NCI-H146 (cell line): ENCODE data around the gene RPTOR.
A peak's percentile ranks its signal among the peaks of the same experiment; 100 is the strongest.
"Not testable (repeated sequence)": the region's sequence is repeated elsewhere in the genome, so short reads cannot be mapped to it uniquely, and the experiment has no call there.

Experiments used
- DNase-seq: peaks from one replicate; lab custom pipeline; 2025; lab: John Stamatoyannopoulos, UW

Gene RPTOR

DNA sequence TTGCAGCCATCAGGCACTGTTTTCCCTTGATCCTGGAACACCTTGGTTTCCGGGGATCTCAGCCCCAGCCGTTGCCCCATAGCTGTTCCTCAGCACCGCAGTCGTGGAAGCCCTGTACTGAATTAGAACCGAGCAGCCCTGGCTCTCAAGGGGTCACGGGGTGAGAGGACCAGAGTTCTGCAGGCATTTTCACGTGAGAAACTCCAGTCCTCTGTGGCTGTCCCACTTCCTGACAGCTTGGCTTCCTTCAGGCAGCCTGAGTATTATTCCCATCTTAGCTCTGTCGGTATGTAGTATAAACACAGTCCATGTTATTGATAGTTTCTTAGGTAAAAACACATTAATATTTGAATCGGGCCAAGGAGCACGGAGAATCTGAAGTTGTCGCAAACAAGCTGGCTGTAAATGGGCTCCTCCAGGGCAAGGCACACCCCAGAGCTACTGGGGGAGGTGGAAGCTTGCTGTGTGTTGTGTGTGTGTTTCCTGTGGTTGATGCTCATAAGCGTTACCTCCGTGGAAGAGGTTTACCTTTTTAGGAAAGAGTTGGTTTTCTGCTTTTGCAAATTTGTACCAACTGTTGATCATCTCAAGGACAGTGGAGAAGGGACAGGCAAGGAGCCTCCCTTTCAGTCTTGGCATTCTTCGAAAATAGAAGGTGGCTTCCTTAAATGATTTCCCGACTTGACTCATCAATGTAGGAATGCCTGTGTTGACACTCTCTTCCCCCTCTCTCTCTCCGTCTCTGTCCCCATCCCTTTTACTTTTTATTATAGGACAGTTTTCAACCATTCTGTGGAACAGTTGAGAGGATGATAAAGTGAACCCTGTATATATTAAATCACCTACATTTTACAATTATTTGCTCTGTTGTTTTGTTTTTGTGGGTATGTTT, 238.1 kb downstream of the RPTOR start:
- DNase-seq, result no peak

DNA sequence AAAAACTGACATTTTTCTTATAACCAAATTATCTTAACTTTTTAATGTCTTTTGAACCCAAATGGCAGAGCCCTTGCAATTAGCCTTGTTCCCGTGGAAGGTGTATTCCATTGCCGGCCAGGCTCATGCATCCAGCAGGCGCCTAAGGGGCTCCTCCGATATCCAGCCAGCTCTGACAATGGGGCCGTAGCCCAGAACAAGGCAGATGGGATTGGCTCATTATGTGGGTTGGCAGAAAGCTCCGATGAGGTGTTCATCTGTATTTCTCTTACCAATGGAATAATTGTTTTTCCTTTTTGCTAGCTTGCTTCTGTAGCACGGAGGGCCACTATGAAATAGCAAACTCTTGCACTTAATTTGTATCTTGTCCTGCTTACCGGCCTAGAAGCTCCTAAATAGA, 238.8 kb downstream of the RPTOR start:
- DNase-seq, result no peak

DNA sequence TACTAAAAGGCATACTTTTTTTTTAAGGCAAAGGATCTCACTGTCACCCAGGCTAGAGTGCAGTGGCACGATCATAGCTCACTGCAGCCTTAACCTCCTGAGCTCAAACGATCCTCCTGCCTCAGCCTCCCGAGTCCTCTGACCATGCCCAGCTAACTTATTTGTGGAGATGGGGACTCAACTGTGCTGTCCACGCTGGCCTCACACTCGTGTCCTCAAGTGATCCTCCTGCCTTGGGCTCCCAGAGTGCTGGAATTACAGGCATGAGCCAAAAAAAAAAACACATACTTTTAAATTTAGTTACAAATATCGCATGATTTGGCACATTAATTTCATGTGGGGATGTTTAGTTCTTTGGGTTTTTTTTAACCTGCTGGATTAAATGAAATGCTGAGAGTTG, 239.3 kb downstream of the RPTOR start:
- DNase-seq, result no peak

DNA sequence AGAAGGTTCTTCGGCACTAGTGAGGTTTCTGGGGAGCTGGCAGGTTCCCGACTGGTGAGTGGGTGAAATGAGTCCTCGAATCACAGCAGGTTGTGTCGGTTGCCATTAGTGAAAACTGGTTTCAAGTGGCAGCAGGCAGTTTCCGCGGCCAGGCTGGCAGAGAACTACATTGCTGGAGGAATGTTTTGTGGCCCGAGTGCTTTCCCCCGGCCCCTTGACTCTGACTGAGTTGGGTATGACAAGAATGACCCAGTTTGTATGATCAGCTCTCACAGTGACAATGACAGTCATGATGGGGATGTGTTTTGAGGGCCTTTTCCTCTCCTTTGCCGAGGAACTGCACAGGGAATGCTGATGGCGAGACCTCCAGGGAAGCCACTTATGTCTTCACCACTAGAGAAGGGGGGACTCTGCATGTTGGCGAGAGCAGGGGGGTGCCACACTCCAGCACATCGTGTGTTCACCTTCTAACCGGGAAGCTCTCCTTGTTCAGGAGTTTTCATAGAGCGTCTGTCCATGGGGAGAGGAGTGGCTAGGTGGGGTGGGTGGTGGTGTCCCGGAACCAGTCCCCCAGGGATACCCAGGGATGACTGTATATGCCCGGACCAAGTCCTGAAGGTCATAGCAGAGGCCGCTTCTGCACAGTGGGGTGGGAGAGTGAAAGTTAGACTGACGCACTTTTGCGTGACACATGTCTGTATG, 241.0 kb downstream of the RPTOR start:
- no peak for DNase-seq

DNA sequence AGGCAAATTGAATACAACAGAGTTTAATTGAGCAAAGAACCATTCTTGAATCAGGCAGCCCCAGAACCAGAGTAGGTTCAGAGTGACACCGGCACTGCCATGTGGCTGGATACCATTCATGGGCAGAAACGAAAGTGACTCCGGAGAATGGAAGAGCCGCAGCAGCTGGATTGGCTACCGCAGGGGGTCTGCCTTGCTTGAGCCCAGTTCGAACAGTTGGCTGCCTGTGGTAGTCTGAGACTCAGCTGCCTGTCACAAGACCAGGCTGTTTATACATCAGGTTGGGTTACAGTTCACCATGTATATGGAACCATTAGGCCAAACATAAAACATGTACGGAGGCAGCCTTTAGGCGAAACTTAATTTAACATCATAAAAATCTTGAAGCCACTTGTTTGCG, 241.8 kb downstream of the RPTOR start:
- peak; percentile 89 for DNase-seq

DNA sequence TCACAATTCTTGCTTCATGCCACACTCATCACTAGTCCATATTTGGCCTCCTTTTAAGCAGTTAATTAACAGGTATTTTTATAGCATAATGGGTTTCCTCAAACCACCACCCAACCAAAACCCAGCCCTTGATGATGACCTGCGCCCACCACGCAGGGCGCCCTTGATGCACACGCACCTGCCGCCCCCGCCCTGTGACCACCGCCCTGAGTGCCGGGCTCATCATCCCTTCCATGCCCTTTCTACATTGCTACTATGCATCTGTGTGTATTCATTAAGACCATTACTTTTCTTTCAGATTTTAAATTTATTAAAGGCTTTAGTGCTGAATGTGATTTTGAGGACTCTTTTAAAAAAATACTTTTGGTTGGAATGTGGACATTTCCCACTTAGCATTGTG, 242.2 kb downstream of the RPTOR start:
- DNase-seq, result peak; percentile 70

DNA sequence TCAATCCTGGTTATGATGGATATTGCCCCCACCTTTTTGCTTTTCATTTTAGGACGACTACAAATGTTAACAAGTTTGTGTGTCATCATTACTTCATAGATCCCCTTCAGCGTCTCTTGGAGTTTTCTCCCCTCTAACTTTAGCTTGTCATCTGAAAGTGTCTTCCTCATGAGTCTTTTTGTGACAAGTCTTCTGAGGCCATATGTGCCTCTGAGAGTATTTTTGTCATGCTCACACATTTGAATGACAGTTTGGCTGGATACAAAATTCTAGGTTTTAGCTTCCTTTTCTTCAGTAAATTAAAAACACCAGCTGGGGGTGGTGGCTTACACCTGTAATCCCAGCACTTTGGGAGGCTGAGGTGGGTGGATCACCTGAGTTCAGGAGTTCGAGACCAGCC, 243.2 kb downstream of the RPTOR start:
- no peak for DNase-seq

DNA sequence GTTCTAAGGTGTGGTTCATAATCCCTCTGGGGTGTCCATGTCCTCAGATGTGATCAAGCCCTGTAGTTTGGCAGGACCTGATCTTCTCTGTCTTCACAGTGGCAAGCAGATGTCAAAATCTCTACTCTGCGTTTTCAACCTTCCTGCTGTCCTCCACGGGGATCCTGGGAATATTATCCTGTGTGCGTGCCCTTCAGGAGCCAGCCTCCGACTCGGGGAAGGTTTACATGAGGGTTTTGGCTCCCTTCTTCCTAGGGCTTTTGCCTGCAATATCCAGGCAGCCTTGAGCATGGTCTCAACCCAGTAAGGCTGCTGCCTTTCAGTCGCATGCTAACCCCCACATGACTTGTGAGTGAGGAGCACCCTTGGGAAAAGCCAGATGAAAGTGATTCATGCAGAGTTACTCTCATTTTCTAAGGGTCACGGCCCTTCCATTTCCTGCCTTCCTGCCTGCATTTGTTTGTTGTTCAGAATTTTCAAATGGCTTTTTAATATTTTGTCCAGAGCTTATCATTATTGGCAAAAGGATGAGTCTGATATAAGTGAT, 244.8 kb downstream of the RPTOR start:
- no peak for DNase-seq

DNA sequence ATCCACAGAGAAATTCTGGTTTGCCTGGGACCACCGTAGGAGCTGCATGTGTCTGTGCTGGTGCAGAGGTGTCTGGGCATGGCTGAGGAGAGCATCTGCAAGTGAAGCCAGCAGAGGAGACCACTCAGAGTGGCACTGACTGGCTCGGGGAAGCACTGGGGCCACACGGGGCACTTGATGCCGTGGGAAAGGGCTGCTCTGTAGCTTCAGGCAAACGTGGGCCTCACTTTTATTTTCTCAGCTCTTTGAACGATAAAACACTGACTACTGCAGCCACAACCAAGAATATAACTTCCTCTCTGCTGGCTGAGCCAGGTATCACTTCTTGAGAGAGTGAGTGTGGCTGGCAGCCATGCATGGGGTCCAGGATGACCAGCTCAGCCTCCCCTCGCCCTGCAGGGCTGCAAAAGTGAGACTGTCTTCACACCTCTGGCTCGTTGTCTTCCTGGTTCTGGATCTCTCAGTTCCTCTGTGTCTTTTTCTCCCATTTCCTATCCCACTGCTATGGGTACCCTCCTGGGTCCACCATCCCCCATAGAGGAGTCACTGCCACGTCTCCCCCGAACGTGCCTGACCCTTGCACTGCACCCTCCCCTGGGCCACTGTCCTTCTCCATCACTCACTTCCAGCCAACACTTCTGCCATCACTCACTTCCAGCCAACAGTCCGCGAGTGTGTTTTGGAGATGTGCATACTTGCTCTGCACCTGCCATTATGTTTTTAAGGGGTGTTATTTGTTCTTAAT, 245.6 kb downstream of the RPTOR start:
- DNase-seq, result no peak

DNA sequence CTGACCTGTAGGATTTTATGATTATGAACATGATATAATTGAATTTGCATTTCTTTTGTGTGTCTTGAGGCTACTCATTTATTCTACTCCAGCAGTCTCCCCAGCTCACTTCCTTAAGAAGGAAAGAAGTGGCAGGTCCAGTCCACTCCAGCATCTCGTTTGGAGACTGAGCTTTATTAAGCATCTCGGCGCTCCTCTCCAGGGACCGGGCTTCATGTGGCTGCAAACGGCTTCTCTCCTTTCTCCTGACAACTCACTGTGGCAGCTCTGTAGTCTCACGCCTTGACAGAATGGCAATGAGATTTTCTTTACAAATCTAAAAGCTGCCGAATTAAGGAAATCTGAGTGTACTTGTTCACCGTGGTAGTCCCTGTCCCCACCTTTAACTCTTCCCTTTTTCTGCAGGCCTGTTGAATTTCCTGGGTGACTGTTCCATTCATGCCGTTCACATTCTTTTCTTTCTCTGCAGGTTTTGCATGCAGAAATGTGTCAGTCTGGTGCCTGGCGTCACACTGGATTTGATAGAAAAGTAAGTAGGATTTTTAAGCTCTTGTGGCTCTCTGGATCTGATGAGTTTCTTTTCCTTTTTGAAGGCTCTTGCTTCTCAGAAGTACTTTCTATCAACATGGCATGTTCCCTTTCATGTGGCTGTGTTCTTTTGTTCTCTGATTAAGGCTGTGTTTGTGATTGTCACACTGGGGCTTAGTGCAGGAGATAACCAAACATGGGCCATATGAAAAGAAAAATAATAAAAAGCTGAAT, 246.5 kb downstream of the RPTOR start:
- DNase-seq, result no peak

DNA sequence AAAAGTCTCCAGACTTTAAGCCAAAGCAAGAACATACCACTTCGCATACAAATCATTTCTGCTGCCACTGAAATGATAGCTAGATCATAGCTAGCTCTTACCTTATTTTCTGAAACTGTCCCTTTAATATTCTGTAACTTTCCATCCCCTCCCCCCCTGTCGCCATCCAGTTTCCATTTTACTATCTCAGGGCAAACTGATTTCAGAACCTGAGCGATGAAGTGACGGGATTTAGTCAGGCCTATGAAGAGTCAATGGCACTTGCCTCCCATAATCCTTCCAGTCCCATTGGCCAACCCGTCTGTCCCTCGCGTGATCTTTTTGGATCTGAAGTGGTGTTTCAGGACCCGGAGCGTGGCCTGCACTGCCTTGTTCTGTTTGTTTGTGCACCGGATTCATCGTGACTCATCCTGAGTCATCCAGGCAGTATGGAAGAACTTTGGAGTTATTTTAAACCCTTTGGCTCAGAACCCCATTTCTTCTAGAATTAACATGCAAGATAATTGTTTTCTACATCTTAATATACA, 247.2 kb downstream of the RPTOR start:
- DNase-seq, result no peak

DNA sequence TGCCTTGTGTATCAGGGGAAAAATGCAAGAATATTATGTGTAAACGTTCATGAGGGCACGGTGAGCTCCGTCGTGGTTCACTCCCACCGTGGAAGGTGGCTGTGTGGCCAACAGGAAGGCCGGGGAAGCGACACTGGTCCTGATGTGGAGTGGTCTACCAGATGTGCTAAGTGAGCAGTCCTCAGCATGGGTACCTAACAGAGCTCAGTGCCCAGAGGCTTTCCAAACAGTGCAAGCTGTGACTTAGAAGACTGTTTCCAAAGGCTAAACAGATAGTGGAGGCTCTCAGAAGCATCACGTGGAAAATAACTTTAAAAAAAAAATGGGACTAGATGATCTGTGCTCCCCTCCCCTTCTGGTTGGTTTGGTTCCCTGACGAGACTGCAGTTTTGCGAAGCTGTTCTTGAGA, 247.7 kb downstream of the RPTOR start:
- no peak for DNase-seq

DNA sequence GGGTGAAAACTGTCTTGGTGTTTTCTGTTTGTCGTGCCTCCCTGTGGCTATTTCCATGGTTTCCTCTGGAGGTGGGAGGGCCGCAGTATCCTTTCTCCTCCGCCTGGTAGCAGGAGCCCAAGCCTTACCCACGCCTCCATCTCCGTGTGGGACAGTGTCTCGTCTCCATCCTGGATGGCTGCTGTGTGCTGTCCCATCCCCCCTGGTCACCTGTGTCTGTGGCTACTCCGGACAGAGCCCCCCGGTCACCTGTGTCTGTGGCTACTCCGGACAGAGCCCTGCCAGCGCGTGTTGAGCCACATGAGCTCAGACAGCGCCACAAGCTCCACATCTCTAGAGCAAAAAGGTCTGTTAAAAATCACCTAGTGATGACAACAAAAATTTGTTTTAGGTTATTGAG, 248.8 kb downstream of the RPTOR start:
- DNase-seq, result no peak

DNA sequence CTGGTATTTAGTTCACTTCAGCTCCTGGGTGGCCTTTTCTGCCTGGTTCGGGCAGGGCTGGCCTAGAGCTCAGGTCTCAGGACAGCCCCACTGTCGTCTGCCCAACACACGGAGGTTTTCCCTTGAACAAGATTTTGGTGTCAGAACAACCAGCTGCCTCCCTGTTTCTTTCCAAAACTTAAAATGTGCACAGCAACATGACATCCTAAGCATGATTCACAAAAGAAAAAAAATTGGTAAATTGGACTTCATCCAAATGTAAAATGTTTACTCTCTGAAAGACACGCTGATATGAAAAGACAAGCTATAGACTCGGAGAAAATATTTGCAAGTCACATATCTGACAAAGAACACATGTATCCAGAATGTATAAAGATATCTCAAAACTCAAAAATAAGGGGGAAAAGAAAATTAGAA, 249.2 kb downstream of the RPTOR start:
- DNase-seq, result no peak

DNA sequence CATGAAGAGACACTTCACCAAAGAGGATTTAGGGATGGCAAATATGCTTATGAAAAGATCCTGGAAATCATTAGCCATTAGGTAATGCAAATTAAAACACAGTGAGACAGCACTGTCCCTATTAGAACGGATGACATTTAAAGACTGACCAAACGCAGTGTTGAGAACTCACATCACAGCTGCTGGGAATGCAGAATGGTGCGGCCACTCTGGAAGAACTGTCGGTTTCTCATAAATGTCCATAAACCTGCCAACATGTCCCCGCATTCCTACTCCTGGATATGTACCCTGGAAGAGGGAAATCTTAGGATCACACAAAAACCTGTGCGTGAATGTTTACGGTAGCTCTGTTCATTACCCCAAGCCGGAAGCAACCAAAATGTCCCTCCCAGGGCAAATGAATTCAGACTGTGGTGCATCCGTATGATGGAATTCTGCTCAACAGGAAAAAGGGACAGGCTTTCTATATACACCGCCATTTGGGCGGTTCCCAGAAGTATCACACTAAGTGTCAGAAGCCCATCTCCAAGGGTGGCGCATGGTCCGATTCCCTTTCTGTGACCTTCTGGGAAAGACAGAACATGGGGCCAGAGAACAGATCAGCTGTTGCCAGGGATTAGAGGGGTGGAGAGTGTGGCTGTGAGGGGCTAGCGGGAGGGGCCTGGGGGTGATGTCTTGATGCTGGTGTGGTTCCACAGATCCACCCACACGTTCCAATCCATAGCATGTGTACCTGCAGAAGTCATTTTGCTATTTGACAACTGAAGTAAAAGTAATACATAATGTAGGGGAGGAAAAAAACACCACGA, 249.8 kb downstream of the RPTOR start:
- DNase-seq, result no peak

DNA sequence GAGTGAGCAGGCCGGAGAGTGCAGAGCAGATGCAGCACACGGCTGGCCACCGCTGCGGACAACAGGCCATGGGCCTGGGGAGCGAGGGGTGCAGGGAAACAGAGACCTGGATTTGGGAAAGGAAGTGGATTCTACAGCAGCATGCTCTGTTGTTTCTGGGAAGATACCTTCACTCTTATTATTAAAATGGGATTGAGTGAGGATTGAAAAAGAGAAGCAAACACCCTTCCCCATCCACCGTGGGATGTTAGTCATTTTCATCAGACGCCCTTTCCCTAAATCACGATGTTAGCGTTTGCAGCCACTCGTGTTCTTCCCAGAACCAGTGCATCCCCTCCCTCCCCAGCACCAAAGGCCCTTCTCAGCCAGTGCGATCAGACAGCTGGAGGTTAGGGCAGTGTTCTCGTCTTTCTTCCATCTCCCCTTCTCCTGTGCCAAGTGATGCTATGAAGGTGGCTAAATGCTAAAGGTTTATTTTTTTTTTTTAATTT, 250.5 kb downstream of the RPTOR start:
- no peak for DNase-seq

DNA sequence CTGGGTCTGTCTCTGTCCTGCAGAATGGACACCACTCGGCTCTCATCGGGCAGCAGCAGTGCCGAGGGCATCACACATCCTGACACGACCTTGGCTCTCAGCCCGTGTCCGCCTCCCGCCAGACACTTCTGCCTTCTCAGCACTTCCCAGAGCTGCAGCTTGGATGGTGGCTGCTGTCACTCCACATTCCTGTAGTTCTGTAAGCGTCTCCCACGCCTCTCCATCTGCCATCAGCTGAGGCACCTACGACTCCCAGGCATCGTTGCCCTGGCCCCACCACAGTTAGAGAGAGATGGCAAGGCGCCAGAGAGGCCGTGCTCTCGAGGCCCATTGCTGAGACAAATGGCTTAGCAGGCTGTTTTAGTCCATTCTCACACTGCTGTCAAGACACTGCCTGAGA, 251.1 kb downstream of the RPTOR start:
- no peak for DNase-seq

DNA sequence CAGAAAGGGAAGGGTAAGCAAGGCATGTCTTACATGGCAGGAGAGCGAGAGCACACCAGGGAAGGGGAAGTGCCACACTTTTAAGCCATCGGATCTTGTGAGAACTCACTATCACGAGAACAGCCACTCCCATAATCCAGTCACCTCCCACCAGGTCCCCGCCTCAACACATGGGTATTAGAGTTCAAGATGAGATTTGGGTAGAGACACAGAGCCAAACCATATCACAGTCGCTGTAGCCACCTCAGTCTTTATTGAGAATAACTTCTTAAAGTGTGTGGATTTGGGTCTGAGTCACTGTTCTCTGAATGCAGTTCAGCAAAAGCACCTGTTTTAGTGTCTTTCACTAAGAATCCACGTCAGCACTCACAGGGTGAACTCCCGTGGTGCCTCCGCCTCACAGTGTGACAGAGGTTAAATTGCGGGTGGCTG, 251.8 kb downstream of the RPTOR start:
- DNase-seq, result no peak

DNA sequence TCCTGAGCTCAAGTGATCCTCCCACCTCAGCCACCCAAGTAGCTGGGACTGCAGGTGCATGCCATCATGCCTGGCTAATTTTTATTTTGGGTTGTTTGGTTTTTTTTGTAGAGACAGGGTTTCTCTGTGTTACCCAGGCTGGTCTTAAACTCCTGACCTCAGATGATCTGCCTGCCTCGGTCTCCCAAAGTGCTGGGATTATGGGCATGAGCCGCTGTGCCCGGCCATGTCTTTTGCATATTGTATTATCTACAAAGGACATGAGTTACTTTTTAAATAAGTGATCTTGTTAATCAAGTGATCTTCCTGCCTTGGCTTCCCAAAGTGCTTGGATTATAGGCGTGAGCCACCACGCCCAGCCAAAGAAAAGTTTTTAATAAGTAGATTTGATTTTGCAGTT, 252.6 kb downstream of the RPTOR start:
- DNase-seq, result not testable (repeated sequence)
